ENCODE measurements around the gene HPS5. TPM values are rescaled to one million over a fixed set of nuclear protein-coding genes. Genes with fewer than 3 reads are reported as not detected.
A peak's percentile ranks its signal among the peaks of the same experiment; 100 is the strongest.

Gene HPS5
- total RNA-seq, 2 experiments from 2014 or later, result 23.0 to 29.9 TPM

- ChIA-PET POLR2A (interaction anchor here (0.6 to 4.4 kb wide), 16 partner anchors 9 to 1077 kb away, joined by 3 to 31 read pairs (median 5); partner anchors contain the start of genes LDHA, SERGEF and TSG101), CTCF (ENCODE audit: unreplicated experiment) (no interaction called here)
- Histone ChIP-seq H3K79me2 (ENCODE audit: insufficient read depth, low read depth, low read length) (peaks cover 86% of the 10 kb centered on the region), H3K4me1 (ENCODE audit: insufficient read depth, low read length, poor library complexity, severe bottlenecking) (peaks cover 40% of the 10 kb centered on the region), H2AFZ (ENCODE audit: low read length) (no peak overlapping the region), H3K9me2 (ENCODE audit: insufficient read depth, low read length) (no peaks in the 10 kb centered on the region), H3K9me3 (ENCODE audit: low read length) (no peaks in the 10 kb centered on the region), H3K4me2 (ENCODE audit: low read length) (peak overlapping the region; percentile 87), H3K4me3 (ENCODE audit: low read depth, low read length, poor library complexity, severe bottlenecking) (peak overlapping the region; percentile 87), H4K20me1 (ENCODE audit: insufficient read depth, low read length) (peaks cover 24% of the 10 kb centered on the region; the same call in 1 of the 2 replicates), H3K36me3 (ENCODE audit: insufficient read depth, low read length) (peaks cover 44% of the 10 kb centered on the region), H3K27ac (ENCODE audit: low read depth, low read length, poor library complexity, severe bottlenecking) (no peak overlapping the region)
- DNase-seq (ENCODE audit: low spot score), result no peak
- intact Hi-C loops (cut with micrococcal nuclease; ENCODE audit: unreplicated experiment), result loop anchor here (5.0 kb wide), 2 partner anchors 78 to 203 kb away; no protein-coding TSS in a partner anchor
- no peak for TF ChIP-seq EZH2phosphoT487 (IDR thresholded peaks at IDR 0.05; ENCODE audit: borderline replicate concordance, low read depth, low read length)
- no peak for TF ChIP-seq CTCF (conservative IDR thresholded peaks at IDR 0.05; ENCODE audit: low read length)
- BruUV-seq (replicated peaks), result no TSS peak
These were observed 1.3 kb downstream of the HPS5 start for GRCh38 chr11:18320617-18321016.

GRCh38 chr11:18319914-18320313 lies 2.0 kb downstream of the HPS5 start:
- peaks cover 17% of the 10 kb centered on the region; the same call in 1 of the 2 replicates for H4K20me1 ChIP-seq (ENCODE audit: insufficient read depth, low read length)
- peak overlapping the region; percentile 87 for H3K4me3 ChIP-seq (ENCODE audit: low read depth, low read length, poor library complexity, severe bottlenecking)
- H3K79me2 ChIP-seq (ENCODE audit: insufficient read depth, low read depth, low read length), result peaks cover 82% of the 10 kb centered on the region
- H3K27ac ChIP-seq (ENCODE audit: low read depth, low read length, poor library complexity, severe bottlenecking), result no peak overlapping the region
- H3K9me2 ChIP-seq (ENCODE audit: insufficient read depth, low read length), result no peaks in the 10 kb centered on the region
- peak overlapping the region; percentile 87 for H3K4me2 ChIP-seq (ENCODE audit: low read length)
- intact Hi-C loops (cut with micrococcal nuclease; ENCODE audit: unreplicated experiment), result loop anchor here (5.0 kb wide), 2 partner anchors 78 to 203 kb away; no protein-coding TSS in a partner anchor
- DNase-seq (ENCODE audit: low spot score), result no peak
- H3K9me3 ChIP-seq (ENCODE audit: low read length), result no peaks in the 10 kb centered on the region
- peaks cover 33% of the 10 kb centered on the region for H3K4me1 ChIP-seq (ENCODE audit: insufficient read depth, low read length, poor library complexity, severe bottlenecking)
- peaks cover 39% of the 10 kb centered on the region for H3K36me3 ChIP-seq (ENCODE audit: insufficient read depth, low read length)
- BruUV-seq (replicated peaks), result no TSS peak
- ChIA-PET CTCF (ENCODE audit: unreplicated experiment) (no interaction called here), POLR2A (interaction anchor here (0.6 to 4.4 kb wide), 9 partner anchors 8 to 1076 kb away, joined by 3 to 31 read pairs (median 7); partner anchors contain the start of gene LDHA)
- H2AFZ ChIP-seq (ENCODE audit: low read length), result no peak overlapping the region
- TF ChIP-seq EZH2phosphoT487 (IDR thresholded peaks at IDR 0.05; ENCODE audit: borderline replicate concordance, low read depth, low read length), result no peak
- TF ChIP-seq CTCF (conservative IDR thresholded peaks at IDR 0.05; ENCODE audit: low read length), result no peak

- Histone ChIP-seq H3K4me3 (ENCODE audit: low read depth, low read length, poor library complexity, severe bottlenecking) (no peak overlapping the region), H2AFZ (ENCODE audit: low read length) (no peak overlapping the region), H3K4me1 (ENCODE audit: insufficient read depth, low read length, poor library complexity, severe bottlenecking) (peaks cover 15% of the 10 kb centered on the region), H3K4me2 (ENCODE audit: low read length) (no peak overlapping the region), H3K79me2 (ENCODE audit: insufficient read depth, low read depth, low read length) (peaks cover 62% of the 10 kb centered on the region), H3K27ac (ENCODE audit: low read depth, low read length, poor library complexity, severe bottlenecking) (no peak overlapping the region), H4K20me1 (ENCODE audit: insufficient read depth, low read length) (peaks cover 13% of the 10 kb centered on the region; the same call in 1 of the 2 replicates), H3K36me3 (ENCODE audit: insufficient read depth, low read length) (peaks cover 39% of the 10 kb centered on the region), H3K9me3 (ENCODE audit: low read length) (no peaks in the 10 kb centered on the region), H3K9me2 (ENCODE audit: insufficient read depth, low read length) (no peaks in the 10 kb centered on the region)
- BruUV-seq (replicated peaks), result no TSS peak
- POLR2A ChIA-PET, result interaction anchor here (0.6 kb wide), 1 partner anchor 13 kb away, joined by 3 read pairs; no protein-coding TSS in a partner anchor
- intact Hi-C loops (cut with micrococcal nuclease; ENCODE audit: unreplicated experiment), result no loop called here
- CTCF ChIA-PET (ENCODE audit: unreplicated experiment), result no interaction called here
- TF ChIP-seq CTCF (conservative IDR thresholded peaks at IDR 0.05; ENCODE audit: low read length) (no peak), EZH2phosphoT487 (IDR thresholded peaks at IDR 0.05; ENCODE audit: borderline replicate concordance, low read depth, low read length) (no peak)
- no peak for DNase-seq (ENCODE audit: low spot score)
These were observed 4.4 kb downstream of the HPS5 start for GRCh38 chr11:18317551-18317950.

All from OCI-LY7 (cell line).